GM18505 (cell line): Measurements from ENCODE around the gene PCDH9.

ENCODE experiments used
- ATAC-seq: cut with Tn5 transposase; IDR thresholded peaks from one replicate; pipeline ENCODE4 v1.9.1; 2021; ENCODE audit not compliant: unreplicated experiment
- POLR2A ChIP-seq: IDR thresholded peaks from 4 replicates; pipeline ENCODE4 v1.6.1; 2011; ENCODE audit warnings: borderline replicate concordance; ENCODE audit not compliant: insufficient read depth, insufficient read length; ENCODE audit errors: extremely low read depth

Gene PCDH9

DNA sequence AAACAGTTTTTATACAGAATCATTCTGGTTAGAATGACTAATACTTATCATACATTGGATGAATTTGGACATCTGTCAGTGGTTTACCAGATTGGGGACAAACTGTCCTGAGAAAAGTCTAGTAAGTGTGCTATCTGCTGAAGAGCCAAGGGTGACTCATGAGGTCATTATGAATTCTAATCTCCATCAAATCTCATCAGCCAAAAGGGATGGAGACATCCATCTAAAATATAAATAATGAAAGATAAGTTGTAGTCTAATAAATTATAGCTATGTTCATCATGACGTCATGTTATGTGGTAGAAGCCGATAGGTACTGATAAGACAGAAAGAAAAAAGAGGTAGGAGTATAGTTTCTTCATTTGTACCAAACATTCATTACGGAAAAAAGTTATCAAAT lies 804.4 kb downstream of the PCDH9 start:
- no peak for ATAC-seq
- TF ChIP-seq POLR2A = no peak

DNA sequence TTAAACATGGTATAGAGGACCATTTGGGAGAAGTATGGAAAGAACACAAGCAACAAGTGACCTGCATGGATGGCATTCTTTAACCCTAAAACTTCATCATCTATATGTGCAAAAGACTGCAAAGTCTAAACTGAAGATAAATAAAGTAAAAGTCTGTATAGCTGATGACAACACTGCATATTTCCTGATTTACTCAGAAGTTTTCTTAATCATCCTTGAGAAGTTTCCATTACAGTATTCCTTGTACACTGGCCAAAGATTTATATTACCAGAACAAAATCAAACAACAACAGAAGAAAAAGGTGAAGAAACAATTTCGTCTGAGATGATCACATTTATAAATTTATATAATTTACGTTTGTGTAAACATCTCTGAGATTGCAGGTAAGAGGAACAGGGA lies 805.7 kb downstream of the PCDH9 start:
- TF ChIP-seq POLR2A = no peak
- no peak for ATAC-seq

DNA sequence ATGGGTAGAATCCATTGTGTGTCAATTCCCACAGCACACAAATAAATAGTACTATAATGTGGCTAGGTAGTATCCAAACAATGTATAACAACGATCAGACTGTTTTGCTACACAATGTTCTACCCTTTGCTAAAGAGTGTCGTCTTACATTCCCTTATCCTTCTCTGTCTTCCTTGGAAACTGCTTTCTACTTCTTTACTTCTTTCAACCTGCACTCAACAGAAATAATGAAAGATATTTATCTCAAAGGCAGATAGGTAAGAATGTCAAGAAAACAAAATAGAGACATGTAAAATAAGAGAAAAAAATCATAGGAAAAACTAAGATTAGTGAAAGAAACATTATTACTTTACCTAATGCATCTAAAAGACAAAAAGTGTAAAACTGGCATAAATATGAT lies 814.7 kb downstream of the PCDH9 start:
- TF ChIP-seq POLR2A = no peak
- ATAC-seq = no peak

DNA sequence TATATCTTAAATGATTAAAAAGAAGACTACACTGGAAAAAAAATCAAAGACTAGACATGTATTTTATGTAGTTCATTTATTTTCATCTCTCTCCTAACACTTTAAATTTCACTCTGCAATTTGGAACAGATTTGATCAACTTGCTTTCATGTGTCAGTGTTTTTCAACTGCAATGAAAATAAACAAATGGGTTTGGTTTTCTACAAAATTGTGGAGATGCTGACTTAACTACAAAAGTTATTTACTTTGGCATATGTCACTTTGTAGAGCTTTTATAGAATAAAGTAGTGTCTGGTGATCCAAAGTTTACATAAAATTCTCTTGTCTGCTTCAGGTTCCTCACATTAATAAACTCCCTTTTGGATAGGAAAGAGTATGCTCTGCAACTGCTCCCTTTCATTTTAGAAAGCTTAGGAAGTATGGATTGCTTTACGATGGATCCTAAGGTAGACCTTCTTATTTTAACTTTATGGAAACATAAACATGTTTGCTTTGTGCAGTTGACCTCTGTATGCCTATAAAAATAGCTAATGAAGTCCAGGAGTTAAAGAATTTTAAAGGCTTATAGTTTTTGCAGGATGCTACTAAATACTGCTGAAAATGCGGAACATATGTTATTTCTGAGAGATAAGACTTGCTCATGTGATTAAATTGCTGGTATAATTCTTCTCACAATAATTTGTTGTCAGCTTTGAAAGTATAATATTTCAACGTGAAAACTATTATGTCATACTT lies 815.9 kb downstream of the PCDH9 start:
- no peak for TF ChIP-seq POLR2A
- ATAC-seq = no peak

DNA sequence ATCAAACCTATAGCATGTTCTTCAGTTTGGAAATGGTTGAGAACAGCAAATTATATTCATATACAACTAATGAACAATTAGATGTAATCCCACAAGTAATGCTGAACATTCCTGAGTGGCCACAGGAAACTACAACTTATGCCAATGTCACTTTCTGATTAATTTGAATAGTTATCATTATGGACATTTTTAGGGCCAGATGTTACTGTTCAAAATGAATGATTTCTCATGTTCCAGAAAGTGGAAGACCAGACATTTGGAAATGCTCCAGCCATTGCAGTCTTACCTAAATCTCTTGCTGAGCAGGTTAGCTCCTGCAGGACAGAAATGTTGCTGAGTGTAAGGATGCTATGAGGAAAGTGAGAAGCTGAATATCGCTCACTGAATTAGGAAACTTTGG lies 819.8 kb downstream of the PCDH9 start:
- TF ChIP-seq POLR2A = no peak
- ATAC-seq = no peak

DNA sequence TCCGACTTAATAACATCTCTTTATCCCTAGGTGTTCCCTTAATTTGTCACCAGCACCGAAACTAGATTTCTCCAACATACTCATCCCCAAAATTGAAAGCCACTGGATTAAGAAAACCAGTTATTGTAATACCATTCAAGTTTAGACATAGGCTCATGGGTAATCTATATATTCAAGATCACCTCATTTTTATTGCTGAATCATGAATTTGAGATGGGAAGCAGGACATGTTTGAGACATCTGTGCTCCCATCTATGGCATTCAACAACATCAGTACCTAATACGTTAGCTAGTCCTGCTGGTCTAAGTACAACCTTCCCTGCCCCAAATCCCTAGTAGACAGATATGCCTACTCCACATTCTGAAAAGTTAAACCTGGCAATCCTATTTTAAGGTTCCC lies 820.6 kb downstream of the PCDH9 start:
- no peak for ATAC-seq
- TF ChIP-seq POLR2A = no peak

DNA sequence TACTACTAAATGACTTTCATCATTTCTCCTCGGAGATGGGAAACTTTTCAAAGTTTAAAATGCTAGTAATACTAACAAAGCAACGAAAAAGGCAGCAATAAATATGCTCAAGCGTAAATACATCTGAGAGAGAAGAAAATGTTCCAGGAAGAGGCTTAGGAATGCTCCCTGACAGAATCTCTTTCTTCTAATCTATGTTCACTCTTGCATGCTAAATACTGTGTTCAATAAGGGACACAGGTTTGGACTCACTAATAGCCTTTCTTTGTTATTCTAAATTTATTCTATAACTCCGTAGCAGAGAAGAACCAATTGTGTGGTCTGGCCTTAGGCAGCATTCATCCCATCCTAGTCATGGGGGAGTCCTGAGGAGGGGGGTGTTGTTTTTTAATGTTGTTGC lies 823.0 kb downstream of the PCDH9 start:
- TF ChIP-seq POLR2A = no peak
- no peak for ATAC-seq

DNA sequence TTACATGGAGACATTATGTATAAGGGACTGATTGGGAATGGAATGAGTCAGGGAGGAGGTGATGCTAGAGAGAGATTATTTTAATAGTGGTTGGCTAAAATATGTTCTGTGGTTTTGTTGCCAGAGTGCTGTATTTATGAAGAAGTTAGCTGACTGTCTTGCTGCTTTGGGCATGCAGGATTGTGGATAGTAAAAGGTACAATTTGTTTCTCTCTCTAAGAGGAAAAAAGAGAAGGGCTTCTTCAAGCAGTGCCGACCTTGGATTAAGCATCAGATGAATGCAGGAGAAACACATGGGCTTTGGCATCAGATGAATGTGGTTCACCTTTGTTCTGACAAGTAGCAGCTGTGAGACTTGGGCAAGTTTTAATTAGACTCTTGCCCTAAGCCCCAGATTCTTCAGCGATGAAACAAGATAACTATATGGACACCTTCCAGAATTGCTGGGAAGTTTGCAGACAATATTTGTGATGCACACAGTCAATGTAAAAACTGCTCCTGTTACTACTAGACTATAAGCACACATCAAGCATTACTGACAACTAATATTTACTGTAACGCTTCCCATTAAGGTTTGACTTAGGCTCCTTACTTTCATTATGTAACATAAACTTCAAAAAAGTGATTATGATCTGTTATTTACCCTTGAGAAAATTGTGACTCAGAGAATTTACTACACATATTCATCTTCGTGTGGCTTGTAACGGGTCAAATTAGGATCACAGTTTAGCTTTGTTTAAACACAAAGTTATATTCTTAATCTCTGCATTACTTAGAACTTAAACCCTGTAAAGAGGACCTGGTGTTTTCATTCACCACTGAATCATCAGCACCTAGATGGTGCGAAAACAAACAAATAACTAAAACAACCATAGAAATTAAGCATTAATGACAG lies 824.0 kb downstream of the PCDH9 start:
- TF ChIP-seq POLR2A = no peak
- ATAC-seq = no peak

DNA sequence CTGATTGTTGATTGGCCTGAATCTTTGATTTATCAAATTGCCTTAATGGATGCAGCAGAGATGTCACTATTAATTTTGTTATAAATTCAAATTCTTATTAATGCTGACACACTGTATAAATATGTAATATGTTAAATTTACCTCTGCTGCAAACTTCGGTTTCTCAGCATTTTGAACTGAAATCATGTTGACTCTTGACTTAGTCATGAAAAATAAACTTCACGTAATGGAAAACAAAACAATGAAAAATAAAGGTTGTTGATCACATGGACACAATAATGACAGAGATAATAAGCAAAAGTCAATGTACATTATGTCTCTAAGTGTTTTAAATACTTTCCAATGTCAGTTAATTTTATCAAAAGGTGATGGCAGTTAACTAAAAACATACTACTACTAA lies 827.6 kb downstream of the PCDH9 start:
- no peak for TF ChIP-seq POLR2A
- no peak for ATAC-seq

DNA sequence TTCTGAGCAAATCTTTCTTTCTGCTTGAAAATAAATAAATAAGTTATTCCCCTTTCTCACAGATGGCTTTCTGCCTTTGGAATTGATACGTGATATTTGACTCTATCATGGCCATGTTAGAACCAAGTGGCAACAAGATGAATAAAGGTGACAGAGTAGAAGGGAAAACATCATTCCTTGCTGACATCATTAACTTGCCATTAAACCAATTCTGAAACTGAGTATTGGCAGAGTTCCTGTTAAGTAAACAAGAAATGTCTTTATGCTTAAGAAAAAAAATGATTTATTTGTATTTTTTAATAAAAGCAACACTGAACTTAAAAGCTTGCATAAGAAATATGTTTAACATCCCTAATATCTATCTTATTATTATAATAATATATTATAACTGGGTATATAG lies 828.1 kb downstream of the PCDH9 start:
- no peak for ATAC-seq
- no peak for TF ChIP-seq POLR2A

DNA sequence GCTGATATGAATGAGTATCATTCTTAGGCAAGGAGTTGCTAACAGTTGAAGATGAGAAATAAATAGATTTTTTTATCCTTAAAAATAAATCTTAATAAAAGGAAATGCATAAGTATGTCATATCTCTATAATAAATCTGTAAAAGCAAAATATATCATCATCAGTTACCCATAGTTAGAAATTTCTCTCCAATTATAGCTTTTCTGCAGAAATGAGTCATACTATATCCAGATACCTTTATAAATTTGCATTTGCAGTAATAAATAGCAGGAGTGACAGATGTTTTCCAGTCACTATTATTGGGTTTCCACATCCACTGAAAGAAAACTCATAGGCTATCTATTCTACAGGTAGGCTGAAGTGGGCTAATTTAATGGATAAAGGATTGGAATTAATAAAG lies 829.8 kb downstream of the PCDH9 start:
- no peak for ATAC-seq
- TF ChIP-seq POLR2A = no peak

DNA sequence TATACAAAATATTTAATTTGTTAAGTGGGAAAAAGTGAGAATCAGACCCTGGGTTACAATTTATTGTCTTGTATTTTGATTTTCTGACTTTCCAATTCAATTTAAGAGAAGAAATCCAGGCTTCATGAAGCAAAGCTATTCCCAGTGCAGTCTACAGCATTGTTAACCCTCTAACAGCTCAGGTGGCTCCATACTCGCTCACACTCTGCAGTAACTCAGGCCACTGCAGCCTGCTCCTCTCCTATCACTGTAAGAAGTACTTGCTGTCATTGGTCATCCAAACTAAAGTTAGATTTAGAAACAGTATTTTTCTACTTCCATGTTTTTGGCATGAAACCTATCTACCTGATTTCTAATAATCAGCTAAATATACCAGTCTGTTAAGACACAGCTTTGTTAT lies 830.3 kb downstream of the PCDH9 start:
- no peak for TF ChIP-seq POLR2A
- ATAC-seq = no peak

DNA sequence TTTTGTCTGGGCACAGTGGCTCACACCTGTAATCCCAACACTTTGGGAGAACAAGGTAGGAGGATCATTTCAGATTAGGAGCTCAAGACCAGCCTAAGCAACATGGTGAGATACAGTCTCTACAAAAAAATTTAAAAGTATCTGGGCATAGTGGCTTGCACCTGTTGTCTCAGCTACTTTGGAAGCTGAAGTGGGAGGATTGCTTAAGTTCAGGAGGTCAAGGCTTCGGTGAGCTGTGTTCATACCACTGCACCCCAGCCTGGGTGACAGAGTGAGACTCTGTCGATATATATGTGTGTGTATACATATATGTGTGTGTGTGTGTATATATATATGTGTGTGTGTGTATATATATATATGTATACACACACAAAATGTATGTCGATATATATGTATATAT lies 833.0 kb downstream of the PCDH9 start:
- TF ChIP-seq POLR2A = no peak
- ATAC-seq = no peak

DNA sequence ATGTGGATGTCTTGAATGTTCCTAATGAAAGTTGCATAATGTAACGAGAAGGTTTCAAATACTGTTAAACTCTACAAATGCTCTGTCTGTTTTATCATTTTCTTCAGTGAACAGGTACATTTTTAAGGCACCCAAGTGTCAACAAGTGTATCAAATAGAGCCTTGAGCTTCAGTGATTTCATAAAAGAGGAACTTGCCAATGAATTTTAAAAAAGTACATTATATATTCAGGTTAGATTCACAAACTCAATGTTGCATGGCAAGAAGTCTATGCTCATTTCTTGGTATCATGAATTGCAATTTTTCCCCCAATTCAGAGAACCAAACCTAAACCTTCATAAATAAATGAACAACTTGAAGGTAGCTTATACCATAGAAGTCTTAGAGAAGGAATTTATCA lies 838.8 kb downstream of the PCDH9 start:
- ATAC-seq = no peak
- no peak for TF ChIP-seq POLR2A
